Mucosa of stomach (tissue), 1 donor: ENCODE data around the gene CRYBG2.

Experiments used
- H3K27me3 ChIP-seq: one replicate; pipeline ENCODE4 v1.7.0; 2013; ENCODE audit warnings: mild to moderate bottlenecking, low read length; ENCODE audit not compliant: control insufficient read depth, insufficient read depth
- H3K36me3 ChIP-seq: one replicate; pipeline ENCODE4 v1.7.0; 2013; ENCODE audit warnings: low read length; ENCODE audit not compliant: control insufficient read depth, insufficient read depth
- H3K4me1 ChIP-seq: one replicate; pipeline ENCODE4 v1.7.0; 2013; ENCODE audit warnings: mild to moderate bottlenecking, low read length; ENCODE audit not compliant: control insufficient read depth, insufficient read depth
- H3K4me3 ChIP-seq: one replicate; pipeline ENCODE4 v1.7.0; 2013; ENCODE audit warnings: low read length
- H3K9ac ChIP-seq: one replicate; pipeline ENCODE4 v1.7.0; 2013; ENCODE audit warnings: mild to moderate bottlenecking, low read length, moderate library complexity
- H3K9me3 ChIP-seq: one replicate; pipeline ENCODE4 v1.7.0; 2013; ENCODE audit warnings: mild to moderate bottlenecking, low read length, moderate library complexity; ENCODE audit not compliant: control insufficient read depth
- donor health status: Pancreatic carcinoma.

The CRYBG2 gene

GRCh38 chr1:26277261-26277661, 76.7 kb downstream of the CRYBG2 start:
- H3K4me1 ChIP-seq = peaks cover 62% of the 10 kb centered on the region
- H3K36me3 ChIP-seq = no peaks in the 10 kb centered on the region
- peak overlapping the region; percentile 86 for H3K9ac ChIP-seq

GRCh38 chr1:26276432-26276838, 77.5 kb downstream of the CRYBG2 start:
- no peaks in the 10 kb centered on the region for H3K9me3 ChIP-seq
- no peaks in the 10 kb centered on the region for H3K36me3 ChIP-seq
- peak overlapping the region; percentile 86 for H3K9ac ChIP-seq
- H3K4me3 ChIP-seq = no peak overlapping the region
- no peaks in the 10 kb centered on the region for H3K27me3 ChIP-seq
- peaks cover 55% of the 10 kb centered on the region for H3K4me1 ChIP-seq

More at GRCh38 chr1:26277261-26277661, 76.7 kb downstream of the CRYBG2 start:
- Histone ChIP-seq H3K4me3 (no peak overlapping the region), H3K27me3 (no peaks in the 10 kb centered on the region), H3K9me3 (no peaks in the 10 kb centered on the region)

GRCh38 chr1:26275580-26276431, 78.1 kb downstream of the CRYBG2 start:
- no peaks in the 10 kb centered on the region for H3K36me3 ChIP-seq
- H3K9me3 ChIP-seq = no peaks in the 10 kb centered on the region
- peaks cover 49% of the 10 kb centered on the region for H3K4me1 ChIP-seq
- no peak overlapping the region for H3K4me3 ChIP-seq
- H3K27me3 ChIP-seq = no peaks in the 10 kb centered on the region
- H3K9ac ChIP-seq = peak overlapping the region; percentile 86

GRCh38 chr1:26274801-26275425, 79.0 kb downstream of the CRYBG2 start:
- Histone ChIP-seq H3K4me1 (peaks cover 45% of the 10 kb centered on the region), H3K27me3 (no peaks in the 10 kb centered on the region), H3K36me3 (no peaks in the 10 kb centered on the region), H3K4me3 (no peak overlapping the region), H3K9me3 (no peaks in the 10 kb centered on the region), H3K9ac (no peak overlapping the region)
